ENCODE data around the gene TBC1D1.
A peak's percentile ranks its signal among the peaks of the same experiment; 100 is the strongest.

GRCh38 chr4:38166082-38166481 lies 275.2 kb downstream of the TBC1D1 start:
- TF ChIP-seq, protein P1, sequence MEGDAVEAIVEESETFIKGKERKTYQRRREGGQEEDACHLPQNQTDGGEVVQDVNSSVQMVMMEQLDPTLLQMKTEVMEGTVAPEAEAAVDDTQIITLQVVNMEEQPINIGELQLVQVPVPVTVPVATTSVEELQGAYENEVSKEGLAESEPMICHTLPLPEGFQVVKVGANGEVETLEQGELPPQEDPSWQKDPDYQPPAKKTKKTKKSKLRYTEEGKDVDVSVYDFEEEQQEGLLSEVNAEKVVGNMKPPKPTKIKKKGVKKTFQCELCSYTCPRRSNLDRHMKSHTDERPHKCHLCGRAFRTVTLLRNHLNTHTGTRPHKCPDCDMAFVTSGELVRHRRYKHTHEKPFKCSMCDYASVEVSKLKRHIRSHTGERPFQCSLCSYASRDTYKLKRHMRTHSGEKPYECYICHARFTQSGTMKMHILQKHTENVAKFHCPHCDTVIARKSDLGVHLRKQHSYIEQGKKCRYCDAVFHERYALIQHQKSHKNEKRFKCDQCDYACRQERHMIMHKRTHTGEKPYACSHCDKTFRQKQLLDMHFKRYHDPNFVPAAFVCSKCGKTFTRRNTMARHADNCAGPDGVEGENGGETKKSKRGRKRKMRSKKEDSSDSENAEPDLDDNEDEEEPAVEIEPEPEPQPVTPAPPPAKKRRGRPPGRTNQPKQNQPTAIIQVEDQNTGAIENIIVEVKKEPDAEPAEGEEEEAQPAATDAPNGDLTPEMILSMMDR (IDR thresholded peaks at IDR 0.05): peak in 3 of 7 experiments; percentile 18 to 36 (median 20)
- TF ChIP-seq POLR2A (IDR thresholded peaks at IDR 0.05): no peak

Measured in body of pancreas (tissue), 4 donors.